AG09309 (cell line): ENCODE results near the gene SLC2A3.
"Not testable (repeated sequence)": the region's sequence is repeated elsewhere in the genome, so short reads cannot be mapped to it uniquely, and the experiment has no call there.

Experiments
- DNase-seq: peaks from one replicate; pipeline ENCODE4 v3.0.0-alpha.2; 2010; ENCODE audit warnings: low read depth
- H3K4me3 ChIP-seq: 2 replicates; pipeline ENCODE4 v1.5.1; 2011; ENCODE audit warnings: mild to moderate bottlenecking, low read depth, low read length, moderate library complexity; ENCODE audit not compliant: control insufficient read depth
- CTCF ChIP-seq: IDR thresholded peaks from 2 replicates; pipeline ENCODE4 v1.5.1; 2011; ENCODE audit warnings: mild to moderate bottlenecking, low read depth, low read length, inconsistent platforms; ENCODE audit not compliant: insufficient read depth, control insufficient read depth; ENCODE audit errors: missing control alignments

SLC2A3 gene

DNA sequence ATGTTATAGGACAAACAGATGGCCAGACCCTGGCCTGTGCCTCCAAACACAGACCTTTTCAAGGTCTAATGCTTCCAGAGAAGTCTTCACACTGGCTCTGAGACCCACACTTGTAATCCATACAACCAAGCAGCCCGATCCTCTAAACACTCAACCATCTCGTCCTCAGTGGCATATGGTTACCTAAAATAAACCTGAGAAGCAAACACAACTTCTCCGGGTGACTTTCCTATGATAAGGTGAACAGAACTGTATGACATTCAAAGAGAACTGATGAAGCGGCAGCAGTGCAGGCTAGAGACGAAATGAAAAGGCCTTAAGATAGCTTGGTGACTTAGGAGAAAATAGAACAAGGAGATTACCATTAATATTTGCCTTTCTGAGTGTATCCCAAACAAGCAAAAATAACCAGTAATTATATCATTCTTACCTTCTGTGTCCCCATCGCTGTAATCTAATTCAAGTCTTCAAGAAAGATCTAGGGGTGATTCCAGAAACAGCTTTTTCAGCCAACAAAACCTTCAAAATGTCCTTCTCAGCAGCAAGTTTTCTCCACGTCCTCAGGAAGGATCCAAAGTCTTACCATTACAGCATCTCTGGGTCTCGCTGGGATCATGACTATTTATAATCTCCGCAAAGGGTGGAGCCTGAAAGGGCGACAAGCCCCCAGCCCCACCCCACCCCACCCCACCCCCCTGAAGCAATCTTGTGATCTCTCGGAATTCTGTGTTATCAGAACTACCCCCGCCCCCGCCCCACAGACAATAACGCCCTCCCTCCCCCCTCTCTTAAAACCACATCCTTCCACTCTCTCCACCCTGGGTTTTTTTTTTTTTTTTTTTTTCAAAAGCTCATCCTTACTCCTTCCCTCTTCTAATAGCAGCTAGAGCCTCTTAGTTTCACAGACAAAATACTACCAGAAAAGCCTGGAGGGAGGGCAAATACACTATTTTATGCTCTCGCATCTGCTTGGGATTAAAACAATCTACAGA lies at the start of gene SLC2A3:
SLC2A3 (minus strand) TSS at position 598 of the 992 bp plus-strand sequence; CDS start at position 445, 153 bp downstream.
- DNase-seq: peak; percentile 83
- peak within 1 kb of the TSS; percentile 57 for H3K4me3 ChIP-seq
- TF ChIP-seq CTCF: no peak

DNA sequence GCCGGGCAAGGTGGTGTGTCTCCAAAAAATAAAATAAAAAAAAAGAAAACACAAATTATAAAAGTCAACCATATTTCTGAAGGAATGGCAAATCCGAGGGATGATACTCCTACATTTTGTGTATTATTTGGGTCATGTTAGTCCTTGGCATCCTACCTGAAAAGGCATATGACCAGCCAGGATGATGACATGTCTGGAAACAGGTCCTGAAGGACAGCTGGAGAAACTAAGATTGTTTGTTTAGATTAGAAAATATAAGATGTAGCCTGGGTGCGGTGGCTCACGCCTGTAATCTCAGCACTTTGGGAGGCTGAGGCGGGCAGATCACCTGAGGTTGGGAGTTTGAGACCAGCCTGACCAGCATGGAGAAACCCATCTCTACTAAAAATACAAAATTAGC lies 48.9 kb upstream of the SLC2A3 start:
- no peak overlapping the region for H3K4me3 ChIP-seq
- no peak for DNase-seq
- TF ChIP-seq CTCF: no peak

- not testable (repeated sequence) for DNase-seq
Observed at GRCh38 chr12:7983460-7983859, 47.5 kb upstream of the SLC2A3 start.

GRCh38 chr12:7983019-7983418 lies 47.0 kb upstream of the SLC2A3 start:
- DNase-seq, H3K4me3 ChIP-seq: not testable (repeated sequence)

More at GRCh38 chr12:7983460-7983859, 47.5 kb upstream of the SLC2A3 start:
- H3K4me3 ChIP-seq: not testable (repeated sequence)

DNA sequence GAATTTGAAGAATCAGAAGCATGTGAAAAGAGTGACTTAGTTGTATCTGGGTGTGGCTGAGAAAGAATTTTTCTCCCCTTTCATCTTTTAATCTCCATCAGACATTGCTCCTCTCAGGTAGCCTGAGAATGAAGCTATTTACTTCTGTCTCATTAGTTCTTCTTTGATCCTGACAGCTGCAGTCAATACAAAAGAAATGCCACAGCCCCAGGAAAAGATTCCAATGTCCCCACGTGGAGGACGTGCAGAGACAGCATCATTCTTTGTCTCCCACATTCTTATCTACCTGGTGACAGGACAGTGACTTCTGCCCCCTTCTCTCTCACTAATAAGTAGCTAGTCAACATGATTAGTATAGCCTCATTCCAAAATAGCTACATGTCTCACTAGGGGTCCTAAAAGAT lies 46.3 kb upstream of the SLC2A3 start:
- not testable (repeated sequence) for H3K4me3 ChIP-seq

DNA sequence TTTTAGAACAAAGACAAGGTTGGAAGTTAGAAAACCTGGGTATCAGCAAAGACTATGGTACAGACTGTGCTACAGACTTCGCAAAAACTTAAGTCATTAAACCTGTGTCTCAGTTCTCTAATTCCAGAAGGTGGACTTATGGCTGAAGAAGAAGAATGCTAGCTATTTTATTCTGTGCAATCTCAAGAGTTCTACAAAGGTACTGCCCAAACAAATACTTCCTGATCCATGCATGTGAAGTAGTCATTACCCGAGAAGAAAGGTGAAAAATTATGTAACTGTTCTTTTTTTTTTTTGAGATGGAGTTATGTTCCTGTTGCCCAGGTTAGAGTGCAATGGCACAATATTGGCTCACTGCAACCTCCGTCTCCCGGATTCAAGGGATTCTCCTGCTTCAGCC lies 45.5 kb upstream of the SLC2A3 start:
- TF ChIP-seq CTCF: no peak

More for the DNA sequence above, 46.3 kb upstream of the SLC2A3 start:
- DNase-seq: not testable (repeated sequence)

DNA sequence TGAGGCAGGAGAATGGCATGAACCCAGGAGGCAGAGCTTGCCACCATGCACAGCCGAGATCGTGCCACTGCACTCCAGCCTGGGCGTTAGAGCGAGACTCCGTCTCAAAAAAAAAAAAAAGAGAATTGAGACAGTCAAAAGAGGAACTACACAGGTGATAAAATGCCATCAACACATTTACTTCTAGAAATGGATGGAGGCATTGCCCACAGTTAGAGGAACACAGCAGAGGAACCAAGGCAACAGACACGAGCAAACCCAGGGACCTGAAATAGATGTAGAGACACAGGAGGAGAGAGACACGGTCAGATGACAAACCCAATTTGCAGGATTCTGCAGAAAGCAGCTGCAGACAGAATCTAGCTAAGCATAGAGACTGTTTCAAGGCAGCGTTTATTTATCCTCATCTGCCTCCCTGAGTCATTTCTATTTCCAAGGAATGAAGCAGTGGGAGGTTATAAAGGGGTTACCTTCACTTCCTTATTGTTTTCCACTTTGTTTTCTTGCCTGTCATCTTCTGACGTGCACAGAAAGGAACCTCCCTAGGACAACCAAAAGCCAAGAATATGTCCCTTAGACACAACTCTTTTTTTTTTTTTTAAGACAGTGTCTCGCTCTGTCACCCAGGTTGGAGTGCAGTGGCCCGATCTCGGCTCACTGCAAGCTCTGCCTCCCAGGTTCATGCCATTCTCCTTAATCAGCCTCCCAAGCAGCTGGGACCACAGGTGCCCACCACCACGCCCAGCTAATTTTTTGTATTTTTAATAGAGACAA lies 41.6 kb upstream of the SLC2A3 start:
- DNase-seq, H3K4me3 ChIP-seq: not testable (repeated sequence)

More for the DNA sequence above, 45.5 kb upstream of the SLC2A3 start:
- no peak overlapping the region for H3K4me3 ChIP-seq
- no peak for DNase-seq

DNA sequence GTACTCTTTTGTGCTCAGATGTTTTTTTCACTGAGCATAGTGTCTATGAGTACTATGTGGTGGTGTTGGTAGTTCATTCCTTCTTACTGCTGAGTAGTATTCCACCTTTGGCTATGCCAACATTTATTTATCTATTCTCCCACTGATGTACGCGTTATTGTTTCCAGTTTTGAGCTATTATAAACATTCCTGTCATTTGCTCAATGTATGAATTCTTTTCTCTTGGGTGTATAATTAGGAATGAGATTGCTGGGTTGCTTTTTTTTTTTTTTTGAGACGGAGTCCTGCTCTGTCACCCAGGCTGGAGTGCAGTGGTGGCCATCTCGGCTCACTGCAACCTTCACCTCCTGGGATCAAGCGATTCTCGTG lies 37.5 kb upstream of the SLC2A3 start:
- H3K4me3 ChIP-seq: no peak overlapping the region
- DNase-seq: no peak
- TF ChIP-seq CTCF: no peak
